IPS-NIHi11 (cell line): ENCODE data around the gene NAA40.

Experiments
- DNase-seq: peaks from one replicate; pipeline ENCODE4 v3.0.0; 2012; ENCODE audit warnings: mixed read lengths, low spot score

Gene NAA40

DNA sequence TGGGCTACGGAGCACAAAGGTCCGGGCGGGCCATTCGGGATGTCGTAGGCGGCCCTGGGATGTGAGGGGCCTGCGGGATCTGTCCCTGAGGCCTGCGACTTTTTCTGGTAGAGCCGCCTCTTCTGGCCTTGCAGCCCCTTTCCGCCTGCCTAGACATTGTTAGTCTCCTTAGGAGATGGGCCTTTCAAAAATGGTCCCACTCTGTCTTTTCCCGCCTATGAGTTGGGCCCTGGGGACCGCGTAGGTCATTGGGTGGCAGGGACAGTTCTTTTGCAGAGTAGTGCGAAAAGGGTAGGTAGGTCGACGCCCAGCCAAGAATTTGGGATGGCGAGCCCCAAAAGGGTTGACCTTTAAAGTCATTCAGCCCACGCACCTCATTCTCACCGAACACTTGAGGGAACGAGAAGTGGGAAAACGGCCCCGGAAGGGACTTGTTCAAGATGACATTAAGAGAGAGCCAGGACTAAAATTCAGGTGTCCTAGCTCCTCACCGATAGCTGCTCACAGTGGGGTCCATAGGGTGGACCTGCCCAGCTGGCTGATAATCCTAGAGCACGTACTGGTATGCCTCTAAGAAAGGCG is 48.2 kb downstream of the NAA40 start:
- no peak for DNase-seq

DNA sequence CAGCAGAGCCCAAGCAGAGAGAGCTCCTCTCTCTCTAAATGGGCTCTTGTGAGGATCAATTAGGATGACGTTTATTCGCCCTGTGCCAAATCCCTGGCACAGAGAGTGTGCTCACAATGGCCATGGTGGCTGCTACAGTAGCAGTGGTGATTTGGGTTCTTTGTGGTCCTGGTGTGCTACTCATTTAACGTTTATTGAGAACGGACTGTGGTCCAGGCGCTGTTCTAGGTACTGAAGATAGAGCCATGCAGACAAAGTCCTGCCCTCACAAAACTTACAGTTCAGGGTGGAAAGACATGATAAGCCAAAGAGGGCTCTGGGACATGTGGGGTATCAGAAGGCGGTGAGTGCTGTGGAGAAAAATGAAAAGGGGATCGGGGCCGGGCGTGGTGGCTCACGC is 52.8 kb downstream of the NAA40 start:
- no peak for DNase-seq

GRCh38 chr11:63993100-63993499 is 54.3 kb downstream of the NAA40 start:
- DNase-seq = no peak

DNA sequence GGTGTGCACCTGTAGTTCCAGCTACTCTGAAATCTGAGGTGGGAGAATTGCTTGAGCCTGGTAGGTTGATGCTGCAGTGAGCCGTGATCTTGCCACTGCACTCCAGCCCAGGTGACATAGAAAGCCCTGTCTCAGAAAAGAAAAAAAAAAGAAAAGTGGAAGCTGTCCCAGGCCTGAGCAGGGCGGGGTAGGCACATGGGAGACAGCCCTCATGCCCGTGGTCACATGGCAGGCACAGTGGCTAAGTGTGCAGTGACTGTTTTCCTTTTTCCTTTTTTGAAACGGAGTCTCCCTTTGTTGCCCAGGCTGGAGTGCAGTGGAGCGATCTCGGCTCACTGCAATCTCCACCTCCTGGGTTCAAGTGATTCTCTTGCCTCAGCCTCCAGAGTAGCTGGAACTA is 55.2 kb downstream of the NAA40 start:
- no peak for DNase-seq

- no peak for DNase-seq
Measured at GRCh38 chr11:63996512-63996911, 57.7 kb downstream of the NAA40 start.

DNA sequence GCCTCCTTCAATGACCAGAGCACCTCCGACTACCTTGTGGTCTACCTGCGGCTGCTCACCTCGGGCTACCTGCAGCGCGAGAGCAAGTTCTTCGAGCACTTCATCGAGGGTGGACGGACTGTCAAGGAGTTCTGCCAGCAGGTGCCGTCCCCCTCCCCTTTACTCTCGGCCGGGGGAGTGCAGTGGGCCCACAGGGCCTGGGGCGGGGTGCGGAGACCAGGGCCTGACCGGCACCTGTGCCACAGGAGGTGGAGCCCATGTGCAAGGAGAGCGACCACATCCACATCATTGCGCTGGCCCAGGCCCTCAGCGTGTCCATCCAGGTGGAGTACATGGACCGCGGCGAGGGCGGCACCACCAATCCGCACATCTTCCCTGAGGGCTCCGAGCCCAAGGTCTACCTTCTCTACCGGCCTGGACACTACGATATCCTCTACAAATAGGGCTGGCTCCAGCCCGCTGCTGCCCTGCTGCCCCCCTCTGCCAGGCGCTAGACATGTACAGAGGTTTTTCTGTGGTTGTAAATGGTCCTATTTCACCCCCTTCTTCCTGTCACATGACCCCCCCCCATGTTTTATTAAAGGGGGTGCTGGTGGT is 58.4 kb downstream of the NAA40 start:
- no peak for DNase-seq

DNA sequence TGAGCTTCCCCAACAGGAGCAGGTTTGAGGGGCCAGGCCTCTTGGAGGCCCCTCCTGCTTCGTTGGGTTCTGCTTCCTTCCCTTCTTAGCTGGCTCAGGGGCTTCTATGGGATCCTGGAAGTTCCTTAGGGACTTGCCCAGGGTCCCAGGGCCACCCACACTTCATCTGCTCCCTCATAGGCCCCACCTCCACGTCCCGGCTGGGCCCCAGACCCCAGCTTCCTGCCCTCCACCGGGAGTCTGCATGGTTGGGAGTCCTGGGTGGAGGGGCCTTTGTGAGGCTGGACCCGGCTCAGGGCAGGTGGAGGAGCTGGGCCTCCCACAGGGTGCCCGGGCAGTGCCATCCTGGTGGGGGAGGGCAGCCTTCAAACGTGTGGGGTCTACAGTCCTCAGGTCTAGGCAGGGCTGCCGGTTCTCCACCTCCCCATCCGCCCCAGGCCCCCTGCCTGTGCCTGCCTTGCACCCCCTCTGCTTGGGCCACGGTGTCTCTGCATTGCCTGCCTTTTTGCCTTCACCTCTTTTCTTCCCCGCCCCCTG is 59.1 kb downstream of the NAA40 start:
- DNase-seq = no peak

DNA sequence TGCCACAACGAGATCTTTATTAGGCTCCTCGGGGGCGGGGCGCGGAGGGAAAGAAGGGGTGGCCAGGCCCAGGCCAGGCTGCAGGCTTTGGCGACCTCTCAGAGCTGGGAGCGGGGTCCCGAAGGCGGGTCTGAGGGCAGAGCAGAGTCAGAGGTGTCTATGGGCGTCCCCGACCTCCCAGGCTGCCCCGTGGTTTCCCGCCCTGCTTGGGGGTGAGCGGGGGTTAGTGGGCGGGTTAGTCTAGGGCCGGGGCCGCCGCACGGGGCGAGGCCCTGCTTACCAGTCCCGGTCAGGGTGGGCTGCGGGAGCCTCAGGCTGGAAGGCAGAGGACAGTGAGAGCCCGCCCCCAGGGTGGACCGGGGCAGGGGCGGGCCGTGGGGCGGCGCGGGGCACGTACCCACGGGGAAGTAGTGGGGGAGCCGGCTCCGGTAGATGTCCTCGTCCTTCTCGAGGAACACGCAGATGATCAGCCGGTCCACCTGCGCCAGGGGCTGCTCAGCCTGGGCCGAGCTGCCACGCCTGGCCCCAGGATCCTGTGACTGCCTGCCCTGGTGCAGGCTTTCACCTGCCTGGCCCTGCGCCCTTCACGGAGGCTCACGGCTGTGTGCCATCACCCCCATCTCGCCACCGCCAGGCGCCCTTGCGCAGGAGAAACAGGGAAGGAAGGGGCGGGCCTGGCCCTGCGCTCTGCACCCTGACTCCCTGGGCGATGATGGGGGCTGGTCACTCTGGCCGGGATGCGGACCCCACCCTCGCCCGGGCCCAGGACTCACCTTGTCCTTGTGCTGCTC is 60.0 kb downstream of the NAA40 start:
- DNase-seq = peak; percentile 85

GRCh38 chr11:63999349-64000025 is 60.7 kb downstream of the NAA40 start:
- peak; percentile 92 for DNase-seq

GRCh38 chr11:64000026-64000739 is 61.4 kb downstream of the NAA40 start:
- DNase-seq = peak; percentile 96

GRCh38 chr11:64000740-64001483 is 62.1 kb downstream of the NAA40 start:
- no peak for DNase-seq

- DNase-seq = no peak
Measured at GRCh38 chr11:64001484-64002420, 63.0 kb downstream of the NAA40 start.

DNA sequence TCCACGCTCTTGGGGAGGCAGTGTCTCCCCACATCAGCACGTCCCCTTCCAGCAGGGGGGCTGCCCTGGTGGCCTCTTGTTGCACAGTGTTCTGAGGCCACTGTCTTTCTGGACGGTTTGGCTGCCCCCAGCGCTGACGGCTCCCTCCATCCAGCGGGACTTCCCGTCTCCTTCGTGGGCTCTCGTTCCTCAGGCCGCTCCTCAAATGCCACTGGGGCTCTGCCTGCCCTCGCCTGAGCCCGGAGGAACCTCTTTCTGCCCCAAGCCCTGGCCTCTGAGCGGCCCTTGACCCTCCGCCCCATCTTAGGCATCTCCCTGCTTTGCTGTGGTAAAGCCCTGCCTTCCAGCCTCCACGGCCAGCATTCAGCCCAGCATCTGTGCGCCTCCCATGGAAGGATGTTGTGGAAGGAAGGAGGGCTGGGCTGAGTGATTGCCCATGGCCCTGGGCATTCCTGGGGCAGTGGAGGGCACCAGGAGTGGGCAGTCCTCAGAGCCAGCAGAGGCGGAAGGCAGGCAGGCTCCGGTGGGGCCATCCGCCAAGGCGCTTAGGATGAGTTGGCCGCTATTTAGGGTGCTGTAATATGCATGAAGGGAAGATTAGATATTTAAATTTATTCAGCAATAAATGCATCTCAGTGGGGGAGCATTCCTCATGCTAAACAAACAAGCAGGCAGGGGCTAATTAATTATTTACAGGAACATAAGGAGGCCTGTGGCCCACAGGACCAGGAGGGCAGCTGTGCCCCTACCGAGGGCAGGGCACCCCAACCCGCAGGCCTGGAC is 65.2 kb downstream of the NAA40 start:
- no peak for DNase-seq

DNA sequence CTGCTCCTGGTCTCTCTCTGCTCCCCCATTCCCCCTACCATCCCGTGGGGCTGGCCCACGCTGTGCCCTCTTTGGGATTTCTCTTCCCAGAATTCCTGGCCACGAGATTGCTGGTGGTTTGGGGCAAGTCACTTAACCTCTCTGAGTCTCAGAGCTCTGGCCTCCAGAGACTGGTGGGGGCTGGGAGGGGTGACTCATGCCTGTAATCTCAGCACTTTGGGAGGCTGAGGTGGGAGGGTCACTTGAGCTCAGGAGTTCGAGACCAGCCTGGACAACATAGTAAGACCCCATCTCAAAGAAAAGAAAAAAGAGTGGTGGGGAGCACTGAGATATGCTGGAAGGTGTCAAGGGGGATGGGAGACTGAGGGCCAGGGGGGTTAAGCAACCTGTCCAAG is 65.8 kb downstream of the NAA40 start:
- no peak for DNase-seq

GRCh38 chr11:64005691-64006090 is 66.9 kb downstream of the NAA40 start:
- no peak for DNase-seq

GRCh38 chr11:64006398-64006797 is 67.6 kb downstream of the NAA40 start:
- DNase-seq = no peak
